Uterus (tissue), 2 donors: ENCODE measurements around the gene WWOX.

ENCODE experiments used
- POLR2A ChIP-seq, 2 donors: fragments of 450-650 bp; IDR thresholded peaks; one replicate each; pipeline ENCODE4 v1.6.1; 2016; ENCODE audit warnings: antibody characterized with exemption in 2 of 2, mild to moderate bottlenecking in 1 of 2, moderate library complexity in 1 of 2
- TF ChIP-seq, protein P1 (sequence below), 4 experiments: fragments of 200-600 bp in 2 of 4; fragments of 450-650 bp in 2 of 4; sonication (generic) in 2 of 4; IDR thresholded peaks; one replicate each; pipeline ENCODE4 v1.5.1; 2016 to 2019; ENCODE audit warnings: antibody characterized with exemption in 4 of 4, mild to moderate bottlenecking in 2 of 4, moderate library complexity in 1 of 4

GRCh38 chr16:78879011-78879410, 779.6 kb downstream of the WWOX start:
- TF ChIP-seq, protein P1, sequence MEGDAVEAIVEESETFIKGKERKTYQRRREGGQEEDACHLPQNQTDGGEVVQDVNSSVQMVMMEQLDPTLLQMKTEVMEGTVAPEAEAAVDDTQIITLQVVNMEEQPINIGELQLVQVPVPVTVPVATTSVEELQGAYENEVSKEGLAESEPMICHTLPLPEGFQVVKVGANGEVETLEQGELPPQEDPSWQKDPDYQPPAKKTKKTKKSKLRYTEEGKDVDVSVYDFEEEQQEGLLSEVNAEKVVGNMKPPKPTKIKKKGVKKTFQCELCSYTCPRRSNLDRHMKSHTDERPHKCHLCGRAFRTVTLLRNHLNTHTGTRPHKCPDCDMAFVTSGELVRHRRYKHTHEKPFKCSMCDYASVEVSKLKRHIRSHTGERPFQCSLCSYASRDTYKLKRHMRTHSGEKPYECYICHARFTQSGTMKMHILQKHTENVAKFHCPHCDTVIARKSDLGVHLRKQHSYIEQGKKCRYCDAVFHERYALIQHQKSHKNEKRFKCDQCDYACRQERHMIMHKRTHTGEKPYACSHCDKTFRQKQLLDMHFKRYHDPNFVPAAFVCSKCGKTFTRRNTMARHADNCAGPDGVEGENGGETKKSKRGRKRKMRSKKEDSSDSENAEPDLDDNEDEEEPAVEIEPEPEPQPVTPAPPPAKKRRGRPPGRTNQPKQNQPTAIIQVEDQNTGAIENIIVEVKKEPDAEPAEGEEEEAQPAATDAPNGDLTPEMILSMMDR (IDR thresholded peaks at IDR 0.05): no peak
- no peak for TF ChIP-seq POLR2A (IDR thresholded peaks at IDR 0.05)
